Right hindlimb (tissue), 1 donor: ENCODE measurements around the gene SGPP1.
A peak's percentile ranks its signal among the peaks of the same experiment; 100 is the strongest.
"Not testable (repeated sequence)": the region's sequence is repeated elsewhere in the genome, so short reads cannot be mapped to it uniquely, and the experiment has no call there.

Source experiments
- DNase-seq: peaks from one replicate; pipeline ENCODE4 v3.0.0-alpha.2; 2018

Gene SGPP1

GRCh38 chr14:63727736-63728728, at the start of gene SGPP1:
Gene SGPP1 (minus strand): TSS chr14:63728065. CDS start chr14:63727944, 121 bp downstream.
- DNase-seq, result peak; percentile 85

GRCh38 chr14:63777024-63777423, 49.2 kb upstream of the SGPP1 start:
- DNase-seq, result no peak

GRCh38 chr14:63773504-63773903, 45.6 kb upstream of the SGPP1 start:
- no peak for DNase-seq

- DNase-seq, result peak; percentile 50
These were observed 42.4 kb upstream of the SGPP1 start for GRCh38 chr14:63770187-63770807.

- no peak for DNase-seq
These were observed 38.7 kb upstream of the SGPP1 start for GRCh38 chr14:63766611-63767010.

- DNase-seq, result no peak
These were observed 36.8 kb upstream of the SGPP1 start for GRCh38 chr14:63764620-63765139.

GRCh38 chr14:63764103-63764502, 36.2 kb upstream of the SGPP1 start:
- DNase-seq, result no peak

- no peak for DNase-seq
These were observed 33.7 kb upstream of the SGPP1 start for GRCh38 chr14:63761351-63762117.

- DNase-seq, result no peak
These were observed 32.1 kb upstream of the SGPP1 start for GRCh38 chr14:63760014-63760413.

GRCh38 chr14:63759456-63759855, 31.6 kb upstream of the SGPP1 start:
- DNase-seq, result no peak

- no peak for DNase-seq
These were observed 29.3 kb upstream of the SGPP1 start for GRCh38 chr14:63757211-63757610.

GRCh38 chr14:63752449-63753169, 24.7 kb upstream of the SGPP1 start:
- no peak for DNase-seq

- DNase-seq, result not testable (repeated sequence)
These were observed 23.2 kb upstream of the SGPP1 start for GRCh38 chr14:63751076-63751475.

GRCh38 chr14:63747846-63748245, 20.0 kb upstream of the SGPP1 start:
- DNase-seq, result no peak

GRCh38 chr14:63745858-63746425, 18.1 kb upstream of the SGPP1 start:
- DNase-seq, result no peak

- DNase-seq, result no peak
These were observed 17.4 kb upstream of the SGPP1 start for GRCh38 chr14:63745272-63745671.

GRCh38 chr14:63737582-63738006, 9.7 kb upstream of the SGPP1 start:
- DNase-seq, result no peak

GRCh38 chr14:63735720-63736119, 7.9 kb upstream of the SGPP1 start:
- DNase-seq, result no peak

GRCh38 chr14:63730659-63731058, 2.8 kb upstream of the SGPP1 start:
- no peak for DNase-seq

- DNase-seq, result peak; percentile 61
These were observed 582 bp downstream of the SGPP1 start for GRCh38 chr14:63727231-63727735.

- DNase-seq, result no peak
These were observed 1.4 kb downstream of the SGPP1 start for GRCh38 chr14:63726499-63726898.
